ENCODE results near the gene ARHGAP4.

- TF ChIP-seq, protein P1, sequence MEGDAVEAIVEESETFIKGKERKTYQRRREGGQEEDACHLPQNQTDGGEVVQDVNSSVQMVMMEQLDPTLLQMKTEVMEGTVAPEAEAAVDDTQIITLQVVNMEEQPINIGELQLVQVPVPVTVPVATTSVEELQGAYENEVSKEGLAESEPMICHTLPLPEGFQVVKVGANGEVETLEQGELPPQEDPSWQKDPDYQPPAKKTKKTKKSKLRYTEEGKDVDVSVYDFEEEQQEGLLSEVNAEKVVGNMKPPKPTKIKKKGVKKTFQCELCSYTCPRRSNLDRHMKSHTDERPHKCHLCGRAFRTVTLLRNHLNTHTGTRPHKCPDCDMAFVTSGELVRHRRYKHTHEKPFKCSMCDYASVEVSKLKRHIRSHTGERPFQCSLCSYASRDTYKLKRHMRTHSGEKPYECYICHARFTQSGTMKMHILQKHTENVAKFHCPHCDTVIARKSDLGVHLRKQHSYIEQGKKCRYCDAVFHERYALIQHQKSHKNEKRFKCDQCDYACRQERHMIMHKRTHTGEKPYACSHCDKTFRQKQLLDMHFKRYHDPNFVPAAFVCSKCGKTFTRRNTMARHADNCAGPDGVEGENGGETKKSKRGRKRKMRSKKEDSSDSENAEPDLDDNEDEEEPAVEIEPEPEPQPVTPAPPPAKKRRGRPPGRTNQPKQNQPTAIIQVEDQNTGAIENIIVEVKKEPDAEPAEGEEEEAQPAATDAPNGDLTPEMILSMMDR (IDR thresholded peaks at IDR 0.05) = no peak
- TF ChIP-seq POLR2A (IDR thresholded peaks at IDR 0.05) = no peak
These were observed 55.8 kb downstream of the ARHGAP4 start for GRCh38 chrX:153870288-153870690.
